ENCODE measurements around the gene HLCS.

Gene HLCS

GRCh38 chr21:36766511-36766910 is 200.0 kb downstream of the HLCS start:
- DNase-seq, result no peak

- no peak for DNase-seq
Measured at GRCh38 chr21:36765229-36765628, 201.2 kb downstream of the HLCS start.

- DNase-seq, result no peak
Measured at GRCh38 chr21:36763305-36763704, 203.2 kb downstream of the HLCS start.

GRCh38 chr21:36762642-36763041 is 203.8 kb downstream of the HLCS start:
- no peak for DNase-seq

GRCh38 chr21:36761685-36762084 is 204.8 kb downstream of the HLCS start:
- no peak for DNase-seq

- no peak for DNase-seq
Measured at GRCh38 chr21:36759348-36760083, 207.0 kb downstream of the HLCS start.

GRCh38 chr21:36757196-36757595 is 209.3 kb downstream of the HLCS start:
- no peak for DNase-seq

GRCh38 chr21:36756527-36756926 is 209.9 kb downstream of the HLCS start:
- no peak for DNase-seq

GRCh38 chr21:36754241-36754898 is 212.1 kb downstream of the HLCS start:
- DNase-seq, result no peak

GRCh38 chr21:36753556-36753955 is 212.9 kb downstream of the HLCS start:
- DNase-seq, result no peak

GRCh38 chr21:36751383-36751782 is 215.1 kb downstream of the HLCS start:
- no peak for DNase-seq

GRCh38 chr21:36750576-36750959 is 215.9 kb downstream of the HLCS start:
- DNase-seq, result no peak

GRCh38 chr21:36749935-36750575 is 216.4 kb downstream of the HLCS start:
- no peak for DNase-seq

GRCh38 chr21:36747815-36748383 is 218.6 kb downstream of the HLCS start:
- no peak for DNase-seq

- DNase-seq, result no peak
Measured at GRCh38 chr21:36747041-36747814, 219.2 kb downstream of the HLCS start.

- no peak for DNase-seq
Measured at GRCh38 chr21:36745459-36745858, 221.0 kb downstream of the HLCS start.

GRCh38 chr21:36744560-36745231 is 221.8 kb downstream of the HLCS start:
- no peak for DNase-seq

- no peak for DNase-seq
Measured at GRCh38 chr21:36744190-36744559, 222.3 kb downstream of the HLCS start.

GRCh38 chr21:36743446-36743845 is 223.0 kb downstream of the HLCS start:
- DNase-seq, result no peak

- DNase-seq, result no peak
Measured at GRCh38 chr21:36743008-36743407, 223.5 kb downstream of the HLCS start.

- no peak for DNase-seq
Measured at GRCh38 chr21:36741506-36741905, 225.0 kb downstream of the HLCS start.

GRCh38 chr21:36738489-36739126 is 227.9 kb downstream of the HLCS start:
- no peak for DNase-seq
